ENCODE results near the gene GNG3. TPM values are rescaled to one million over a fixed set of nuclear protein-coding genes. Genes with fewer than 3 reads are reported as not detected.

Gene GNG3
- not detected in 2 replicates for total RNA-seq

GRCh38 chr11:62707277-62707861 is at the start of gene GNG3, which contains the start of gene BSCL2:
Gene GNG3, plus strand, starts transcription at chr11:62707676. Its CDS starts 620 bp downstream, at chr11:62708296.
Gene BSCL2, minus strand, starts transcription at chr11:62707424. Its CDS starts 229 bp downstream, at chr11:62707195.

DNA sequence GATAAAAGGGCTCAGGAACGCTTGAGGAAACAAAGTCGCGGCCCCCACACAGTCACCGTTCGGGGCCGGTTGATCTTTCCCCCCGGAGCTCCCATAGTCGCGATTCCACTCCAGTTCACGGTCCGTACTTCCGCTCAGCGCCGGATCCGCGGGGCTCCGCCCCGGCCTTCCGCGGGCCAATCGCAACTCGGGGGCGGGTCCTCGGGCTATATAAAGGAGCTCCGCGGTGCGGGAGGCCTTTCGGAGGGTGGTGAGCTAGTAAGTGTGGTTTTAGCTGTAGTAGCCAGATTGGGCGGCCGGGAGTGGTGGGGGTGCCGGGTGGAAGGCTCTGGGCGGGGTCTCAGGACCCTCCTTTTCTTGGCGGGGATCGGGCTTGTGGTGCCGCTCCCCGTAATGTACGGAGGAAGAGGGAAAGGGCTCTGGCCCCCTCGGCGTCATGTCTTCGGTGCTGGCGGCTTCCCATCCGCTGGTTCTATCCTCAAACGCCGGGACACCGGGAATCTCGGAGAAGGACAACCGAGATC is 42.3 kb upstream of the GNG3 start, which contains the start of the genes C11orf98 and CSKMT:
TSS of gene C11orf98 (minus strand) at position 136 of the 524 bp plus-strand sequence. CDS start at position 95, 41 bp downstream.
TSS of gene CSKMT (plus strand) at position 238 of the 524 bp plus-strand sequence. CDS start 568 bp downstream, outside the sequence.

GRCh38 chr11:62671608-62672389 is 35.7 kb upstream of the GNG3 start, which contains the start of the genes LBHD1 and UQCC3:
Gene LBHD1, minus strand, starts transcription at chr11:62672267. Its CDS starts 2,236 bp downstream, at chr11:62670031.
Gene UQCC3, plus strand, starts transcription at chr11:62671673. Its CDS starts 73 bp downstream, at chr11:62671746.

DNA sequence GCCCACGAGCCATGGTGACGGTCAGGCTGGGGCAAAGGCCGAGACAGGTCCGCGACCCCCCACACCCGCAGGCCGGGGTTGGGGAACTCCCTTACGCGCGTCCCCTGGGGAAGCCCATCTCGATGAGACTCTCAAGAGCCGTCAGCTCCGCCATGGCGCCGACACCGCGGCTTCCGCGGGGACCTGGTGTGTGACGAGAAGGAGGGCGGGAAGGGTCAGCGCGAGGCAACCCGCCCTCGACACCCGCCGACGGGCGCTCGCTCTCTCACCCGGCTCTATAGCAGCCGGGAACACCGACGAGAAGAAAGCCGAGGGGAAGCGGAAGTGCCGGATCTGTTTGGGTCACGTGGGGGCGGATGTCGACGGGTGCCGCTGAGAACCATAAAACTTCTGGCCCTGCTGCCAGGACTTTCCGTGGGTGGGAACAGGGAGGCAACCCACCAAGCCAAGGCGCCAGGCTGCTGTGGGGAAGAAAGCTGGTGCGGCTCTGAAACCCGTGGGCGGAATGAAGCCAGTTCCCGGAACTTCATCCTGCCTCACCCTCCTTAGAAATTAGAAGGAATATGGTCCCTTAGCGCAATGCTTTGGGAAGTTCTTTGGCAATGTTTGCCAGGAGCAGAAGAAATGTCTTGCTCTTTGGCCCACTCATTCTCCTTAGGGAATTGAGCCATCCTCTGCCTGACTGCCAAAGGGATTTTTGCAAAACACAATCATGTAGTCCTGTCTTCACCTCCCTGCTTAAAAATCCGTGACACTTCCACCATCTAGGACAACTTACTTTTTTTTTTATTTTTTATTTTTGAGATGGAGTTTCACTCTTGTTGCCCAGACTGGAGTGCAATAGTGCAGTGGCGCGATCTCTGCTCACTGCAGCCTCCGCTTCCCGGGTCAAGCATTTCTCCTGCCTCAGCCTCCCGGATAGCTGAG is 28.4 kb upstream of the GNG3 start, which contains the start of gene UBXN1:
TSS of gene UBXN1 (minus strand) at position 304 of the 927 bp plus-strand sequence. CDS start at position 154, 150 bp downstream.

DNA sequence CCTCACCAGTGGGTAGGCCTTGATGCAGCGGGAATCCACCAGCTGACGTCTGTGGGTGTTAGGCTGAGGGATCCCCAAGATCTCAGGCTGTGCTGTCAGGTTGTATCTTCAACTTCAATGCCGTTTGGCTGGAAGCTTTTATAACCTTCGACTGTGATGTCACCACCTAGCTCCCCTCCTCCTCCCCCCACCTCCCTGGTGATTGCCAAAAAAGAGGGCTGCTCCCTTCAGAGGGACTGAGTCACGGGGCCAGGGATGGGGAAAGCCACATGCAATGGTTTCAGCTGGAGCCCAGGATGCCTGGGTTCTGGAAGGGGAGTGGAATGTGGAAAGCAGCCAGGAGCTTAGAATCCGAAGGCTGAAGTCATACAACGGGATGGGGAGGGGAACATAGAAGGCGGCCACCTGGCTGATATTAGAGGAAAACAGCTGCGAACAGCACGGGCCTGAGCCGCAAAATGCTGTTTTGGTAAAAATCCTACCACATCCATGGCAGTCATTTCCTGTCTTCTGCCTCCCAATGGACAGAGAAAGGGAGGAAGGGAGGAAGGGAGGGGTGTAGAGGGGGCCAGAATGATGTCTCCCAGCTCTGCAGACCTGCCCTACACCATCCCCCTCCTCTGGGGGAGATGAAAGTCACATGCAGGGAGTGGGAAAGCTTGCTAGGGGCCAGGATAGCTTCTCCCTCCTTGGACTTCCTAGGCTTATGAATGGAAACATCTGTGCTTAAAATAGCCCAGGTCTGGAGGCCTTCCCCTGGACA is 17.9 kb upstream of the GNG3 start, which contains the start of gene LRRN4CL:
TSS of gene LRRN4CL (minus strand) at position 110 of the 763 bp plus-strand sequence. CDS start 1,022 bp downstream, outside the sequence.

DNA sequence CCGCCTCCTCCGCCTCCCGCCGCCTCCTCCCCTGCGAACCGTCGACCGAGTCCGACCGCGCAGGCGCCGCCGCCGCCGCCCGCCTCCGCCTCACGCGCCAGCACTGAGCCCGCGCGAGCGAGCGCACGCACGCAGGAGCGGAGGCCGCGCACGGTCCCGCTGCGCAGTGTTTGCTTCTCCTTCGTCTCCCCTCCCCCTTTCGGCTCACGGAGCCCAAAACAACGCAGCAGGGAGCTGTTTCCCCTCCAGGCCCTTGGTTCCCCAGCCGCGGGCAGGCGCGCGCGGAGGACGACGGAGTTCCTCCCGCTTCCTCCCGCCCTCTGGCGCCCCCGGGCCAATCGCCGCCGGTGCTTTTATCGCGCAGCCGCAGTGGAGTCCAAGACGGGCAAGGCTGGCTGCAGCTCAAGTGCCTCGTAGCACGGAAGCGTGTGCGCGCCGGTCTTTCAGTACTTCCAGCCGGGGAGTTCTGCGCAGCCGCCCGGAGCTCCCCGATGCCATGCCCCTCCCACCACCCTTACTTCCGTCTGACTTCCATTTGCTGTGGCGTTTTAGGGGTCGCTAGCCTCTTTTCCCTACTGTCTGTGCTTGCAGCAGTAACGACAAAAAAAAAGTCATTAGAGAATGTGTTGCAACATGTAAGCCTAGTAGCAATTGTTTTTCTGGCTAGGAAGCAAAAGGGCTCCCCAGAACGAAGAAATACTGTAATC is 19.8 kb downstream of the GNG3 start, which contains the start of gene HNRNPUL2:
TSS of gene HNRNPUL2 (minus strand) at position 293 of the 707 bp plus-strand sequence. CDS start 301 bp downstream, outside the sequence.

DNA sequence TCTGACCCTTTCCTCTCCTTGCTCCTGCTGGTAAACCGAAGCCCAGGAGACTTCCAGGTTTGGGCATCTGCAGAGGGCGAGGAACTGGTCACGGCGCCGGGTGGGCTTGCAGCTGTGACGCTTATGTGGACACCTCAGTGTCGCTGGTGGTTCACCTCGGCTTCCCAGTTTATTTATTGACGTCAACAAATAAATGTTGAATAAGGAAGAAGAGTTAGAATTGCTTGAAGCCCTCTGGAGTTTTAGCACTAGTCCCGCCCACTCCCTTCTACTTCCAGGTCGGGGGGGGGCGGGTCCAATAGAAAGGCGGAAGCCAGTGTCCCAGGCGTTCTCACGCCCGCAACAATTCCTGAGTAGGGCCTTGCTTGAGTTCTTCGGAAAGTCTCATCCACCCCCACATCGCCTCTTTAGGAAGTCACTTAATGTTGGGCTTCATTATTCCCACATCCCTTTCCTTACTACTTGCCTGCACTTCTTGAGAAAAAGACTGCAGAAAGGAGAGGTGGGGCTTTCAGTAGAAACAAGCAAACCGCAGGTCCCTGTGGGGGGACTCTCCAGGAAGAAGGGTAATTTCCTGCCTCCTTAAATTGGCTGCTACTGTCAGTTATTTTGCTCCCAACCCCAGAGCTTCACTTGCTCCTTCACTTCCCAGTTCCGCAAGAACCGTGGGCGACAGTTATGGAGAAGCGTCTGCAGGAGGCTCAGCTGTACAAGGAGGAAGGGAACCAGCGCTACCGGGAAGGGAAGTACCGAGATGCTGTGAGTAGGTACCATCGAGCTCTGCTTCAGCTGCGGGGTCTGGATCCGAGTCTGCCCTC is 20.9 kb downstream of the GNG3 start, which contains the start of gene TTC9C:
TSS of gene TTC9C (plus strand) at position 316 of the 818 bp plus-strand sequence. CDS start at position 679, 363 bp downstream.

GRCh38 chr11:62753736-62754603 is 46.5 kb downstream of the GNG3 start, which contains the start of gene ZBTB3:
Gene ZBTB3, minus strand, starts transcription at chr11:62754160. Its CDS starts 496 bp downstream, at chr11:62753664.

Other genes with a start within 250 kb of the GNG3 start
- gene AHNAK, start 160.9 kb upstream of the GNG3 start, total RNA-seq = 394 and 434 TPM in 2 replicates
- gene EEF1G, start 133.8 kb upstream of the GNG3 start, total RNA-seq = 2,078 and 2,099 TPM in 2 replicates
- gene TUT1, start 116.2 kb upstream of the GNG3 start, total RNA-seq = 6.9 and 12.0 TPM in 2 replicates
- gene MTA2, start 105.8 kb upstream of the GNG3 start, total RNA-seq = 72.6 and 86.1 TPM in 2 replicates
- 25.8 and 43.1 TPM in 2 replicates for gene EML3, start 94.9 kb upstream of the GNG3 start, total RNA-seq
- 9.2 and 24.7 TPM in 2 replicates for gene ROM1, start 94.4 kb upstream of the GNG3 start, total RNA-seq
- gene B3GAT3, start 85.7 kb upstream of the GNG3 start, total RNA-seq = 24.9 and 44.4 TPM in 2 replicates
- gene GANAB, start 61.1 kb upstream of the GNG3 start, total RNA-seq = 314 and 339 TPM in 2 replicates
- gene INTS5, start 54.4 kb upstream of the GNG3 start, total RNA-seq = 27.1 and 27.7 TPM in 2 replicates
- gene C11orf98, start 42.5 kb upstream of the GNG3 start, total RNA-seq = 57.8 and 68.1 TPM in 2 replicates
- 1.4 and 7.5 TPM in 2 replicates for gene CSKMT, start 42.4 kb upstream of the GNG3 start, total RNA-seq
- gene UQCC3, start 36.0 kb upstream of the GNG3 start, total RNA-seq = 6.0 and 8.3 TPM in 2 replicates
- gene LBHD1, start 35.4 kb upstream of the GNG3 start, total RNA-seq = 1.1 and 5.2 TPM in 2 replicates
- 71.9 and 88.5 TPM in 2 replicates for gene UBXN1, start 28.6 kb upstream of the GNG3 start, total RNA-seq
- 0.72 and 1.5 TPM in 2 replicates for gene LRRN4CL, start 18.1 kb upstream of the GNG3 start, total RNA-seq
- gene BSCL2, start 252 bp upstream of the GNG3 start, total RNA-seq = 29.8 and 44.4 TPM in 2 replicates
- 4.9 and 20.2 TPM in 2 replicates for gene HNRNPUL2, start 19.8 kb downstream of the GNG3 start, total RNA-seq
- 15.7 and 16.1 TPM in 2 replicates for gene TTC9C, start 20.8 kb downstream of the GNG3 start, total RNA-seq
- 6.5 and 7.6 TPM in 2 replicates for gene ZBTB3, start 46.5 kb downstream of the GNG3 start, total RNA-seq
- 61.4 and 68.5 TPM in 2 replicates for gene POLR2G, start 53.9 kb downstream of the GNG3 start, total RNA-seq
- gene TAF6L, start 63.7 kb downstream of the GNG3 start, total RNA-seq = 10.7 and 11.7 TPM in 2 replicates
- gene TMEM179B, start 79.7 kb downstream of the GNG3 start, total RNA-seq = 77.8 and 83.1 TPM in 2 replicates
- gene TMEM223, start 84.3 kb downstream of the GNG3 start, total RNA-seq = 18.6 and 31.2 TPM in 2 replicates
- 19.3 and 20.2 TPM in 2 replicates for gene NXF1, start 97.8 kb downstream of the GNG3 start, total RNA-seq
- 57.0 and 62.5 TPM in 2 replicates for gene STX5, start 124.4 kb downstream of the GNG3 start, total RNA-seq
- gene TEX54, start 125.2 kb downstream of the GNG3 start, total RNA-seq = not detected in 2 replicates
- gene WDR74, start 131.9 kb downstream of the GNG3 start, total RNA-seq = 20.4 and 50.1 TPM in 2 replicates
- 153 and 162 TPM in 2 replicates for gene SLC3A2, start 173.2 kb downstream of the GNG3 start, total RNA-seq
- gene CHRM1, start 213.7 kb downstream of the GNG3 start, total RNA-seq = not detected in 2 replicates

Measured in cardiac atrium fibroblast (primary cell).